ENCODE data around the gene APC.

APC gene

DNA sequence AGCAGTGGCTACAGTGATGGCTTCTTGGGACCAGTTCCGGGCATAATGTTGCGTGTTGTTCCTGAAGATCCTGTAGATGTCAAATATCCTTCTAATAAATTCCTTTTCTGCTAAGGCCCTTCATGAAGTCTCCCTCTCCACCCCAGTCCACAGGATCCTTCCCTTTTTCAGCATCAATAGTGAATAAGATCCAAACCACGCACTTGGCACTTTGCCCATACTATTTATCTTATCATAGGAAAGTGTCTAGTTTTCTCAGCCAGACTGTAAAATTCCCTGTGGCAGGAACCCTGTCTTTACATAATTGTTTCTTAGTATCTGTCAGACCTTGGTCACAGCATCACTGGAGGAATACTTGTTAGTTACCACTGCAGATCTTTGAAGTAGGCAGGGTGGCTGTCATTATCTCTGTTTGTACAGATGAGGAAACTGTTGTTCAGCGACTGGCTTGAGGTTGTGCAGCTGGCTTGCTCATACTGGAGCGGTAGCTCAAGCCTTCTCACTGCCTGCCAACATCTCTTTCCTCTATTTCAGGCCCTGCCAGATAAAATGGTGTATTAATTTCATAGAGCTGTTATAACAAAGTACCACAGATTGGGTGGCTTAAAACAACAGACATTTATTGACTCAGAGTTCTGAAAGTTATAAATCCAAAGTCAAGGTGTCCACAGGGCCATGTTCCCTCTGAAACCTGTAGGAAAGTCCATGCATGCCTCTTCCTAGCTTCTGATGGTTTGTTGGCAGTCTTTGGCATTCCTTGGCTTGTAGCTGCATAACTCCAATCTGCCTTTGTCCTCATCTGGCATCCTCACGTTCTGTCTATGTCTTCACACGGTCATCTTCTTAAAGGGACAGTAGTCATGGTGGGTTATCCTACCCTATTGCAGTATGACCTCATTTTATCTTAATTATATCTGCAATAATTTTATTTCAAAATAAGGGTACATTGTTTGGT is 33.5 kb upstream of the APC start:
- Histone ChIP-seq H2BK5ac (ENCODE audit: low read length) (no peak overlapping the region), H3K79me1 (ENCODE audit: low read length) (no peaks in the 10 kb centered on the region), H3K27ac (ENCODE audit: low read depth, low read length) (no peak overlapping the region), H2BK15ac (replicated peaks; ENCODE audit: low read depth) (no peak overlapping the region), H3K4me3 (ENCODE audit: low read length) (no peak overlapping the region), H3K4me1 (ENCODE audit: control insufficient read depth, low read depth, low read length) (peaks cover 2% of the 10 kb centered on the region), H4K5ac (ENCODE audit: low read length) (no peak overlapping the region), H3K36me3 (ENCODE audit: control insufficient read depth, insufficient read depth, low read length) (no peaks in the 10 kb centered on the region), H2BK120ac (ENCODE audit: low read depth, low read length) (no peak overlapping the region), H2AK5ac (ENCODE audit: low read length) (no peak overlapping the region), H3K56ac (ENCODE audit: low read length) (no peak overlapping the region), H3K9ac (ENCODE audit: low read length) (no peak overlapping the region), H3K23ac (ENCODE audit: low read length) (no peak overlapping the region), H3K79me2 (ENCODE audit: control insufficient read depth, insufficient read depth, low read length) (peaks cover 11% of the 10 kb centered on the region), H3K18ac (ENCODE audit: low read length) (no peak overlapping the region), H3K4ac (ENCODE audit: low read depth, low read length) (no peak overlapping the region), H4K8ac (ENCODE audit: low read depth, low read length) (no peak overlapping the region), H3K4me2 (ENCODE audit: low read length) (no peak overlapping the region), H3K27me3 (ENCODE audit: insufficient read depth, low read length, poor library complexity) (no peaks in the 10 kb centered on the region)
- no CpG with 5 or more reads among the region's 7 CpGs for WGBS (ENCODE audit: extremely low coverage, insufficient coverage, low lambda C conversion rate)
- no peak for DNase-seq

DNA sequence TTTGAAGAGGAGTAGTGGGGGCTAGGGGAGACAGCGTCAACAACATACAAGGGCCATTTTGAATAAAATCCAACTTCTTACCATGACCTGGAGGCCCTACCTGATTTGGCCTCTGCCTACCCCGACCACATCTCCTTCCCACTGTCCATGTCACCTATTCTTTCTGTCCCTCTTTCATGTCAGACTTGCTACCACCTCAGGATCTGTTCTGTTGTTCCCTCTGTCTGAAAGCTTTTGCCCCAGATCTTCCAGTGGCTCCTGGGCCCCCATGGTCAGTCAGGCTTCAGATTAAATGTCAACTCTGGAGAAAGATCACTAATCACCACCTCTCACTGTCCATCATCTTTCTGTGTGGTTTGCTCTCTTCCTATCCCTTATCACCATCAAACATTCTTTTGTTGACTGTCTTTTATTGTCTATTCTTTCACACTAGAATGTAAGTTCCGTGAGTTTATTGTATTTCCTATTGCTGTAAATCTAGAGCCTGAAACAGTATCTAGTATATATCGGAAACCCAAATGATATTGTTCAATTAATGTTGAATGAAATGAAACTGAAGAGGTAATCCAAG is 31.2 kb upstream of the APC start:
- Histone ChIP-seq H4K5ac (ENCODE audit: low read length) (no peak overlapping the region), H3K9ac (ENCODE audit: low read length) (no peak overlapping the region), H2BK15ac (replicated peaks; ENCODE audit: low read depth) (no peak overlapping the region), H3K4me2 (ENCODE audit: low read length) (no peak overlapping the region), H3K27me3 (ENCODE audit: insufficient read depth, low read length, poor library complexity) (no peaks in the 10 kb centered on the region), H2BK5ac (ENCODE audit: low read length) (no peak overlapping the region), H3K56ac (ENCODE audit: low read length) (no peak overlapping the region), H3K27ac (ENCODE audit: low read depth, low read length) (no peak overlapping the region), H3K36me3 (ENCODE audit: control insufficient read depth, insufficient read depth, low read length) (no peaks in the 10 kb centered on the region), H3K79me1 (ENCODE audit: low read length) (peaks cover 4% of the 10 kb centered on the region), H3K4me3 (ENCODE audit: low read length) (no peak overlapping the region), H3K4ac (ENCODE audit: low read depth, low read length) (no peak overlapping the region), H3K23ac (ENCODE audit: low read length) (no peak overlapping the region), H3K18ac (ENCODE audit: low read length) (no peak overlapping the region), H2BK120ac (ENCODE audit: low read depth, low read length) (no peak overlapping the region), H2AK5ac (ENCODE audit: low read length) (no peak overlapping the region), H4K8ac (ENCODE audit: low read depth, low read length) (no peak overlapping the region), H3K79me2 (ENCODE audit: control insufficient read depth, insufficient read depth, low read length) (peaks cover 25% of the 10 kb centered on the region), H3K4me1 (ENCODE audit: control insufficient read depth, low read depth, low read length) (peaks cover 9% of the 10 kb centered on the region)
- WGBS (ENCODE audit: extremely low coverage, insufficient coverage, low lambda C conversion rate): no CpG with 5 or more reads among the region's 4 CpGs
- no peak for DNase-seq

DNA sequence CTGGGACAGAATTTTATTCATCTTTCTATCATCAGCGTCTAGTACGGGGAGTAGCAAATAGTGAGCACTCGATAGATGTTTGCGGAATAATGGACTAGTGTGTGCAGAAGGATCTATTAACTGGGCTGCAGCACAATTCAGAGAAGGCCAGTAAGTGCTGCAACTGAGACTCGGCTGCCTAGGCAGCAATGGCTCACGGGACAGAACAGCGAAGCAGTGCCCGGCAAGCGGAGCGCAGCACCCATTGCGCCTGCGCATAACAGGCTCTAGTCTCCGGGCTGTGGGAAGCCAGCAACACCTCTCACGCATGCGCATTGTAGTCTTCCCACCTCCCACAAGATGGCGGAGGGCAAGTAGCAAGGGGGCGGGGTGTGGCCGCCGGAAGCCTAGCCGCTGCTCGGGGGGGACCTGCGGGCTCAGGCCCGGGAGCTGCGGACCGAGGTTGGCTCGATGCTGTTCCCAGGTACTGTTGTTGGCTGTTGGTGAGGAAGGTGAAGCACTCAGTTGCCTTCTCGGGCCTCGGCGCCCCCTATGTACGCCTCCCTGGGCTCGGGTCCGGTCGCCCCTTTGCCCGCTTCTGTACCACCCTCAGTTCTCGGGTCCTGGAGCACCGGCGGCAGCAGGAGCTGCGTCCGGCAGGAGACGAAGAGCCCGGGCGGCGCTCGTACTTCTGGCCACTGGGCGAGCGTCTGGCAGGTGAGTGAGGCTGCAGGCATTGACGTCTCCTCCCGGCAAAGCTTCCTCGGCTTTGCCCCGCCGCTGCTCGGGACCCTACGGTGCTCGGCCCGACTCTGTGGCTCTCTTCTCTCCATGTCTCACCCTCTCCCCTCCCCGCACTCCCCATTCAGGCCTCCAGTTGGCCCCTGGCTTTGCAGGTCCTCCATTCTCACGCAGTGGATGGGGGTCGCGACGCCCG is 30.2 kb upstream of the APC start:
- Histone ChIP-seq H3K9ac (ENCODE audit: low read length) (peak overlapping the region; percentile 96), H3K4ac (ENCODE audit: low read depth, low read length) (peak overlapping the region; percentile 88), H2BK5ac (ENCODE audit: low read length) (peak overlapping the region; percentile 91), H4K8ac (ENCODE audit: low read depth, low read length) (no peak overlapping the region), H3K23ac (ENCODE audit: low read length) (peak overlapping the region; percentile 83), H2BK120ac (ENCODE audit: low read depth, low read length) (no peak overlapping the region), H3K79me2 (ENCODE audit: control insufficient read depth, insufficient read depth, low read length) (peaks cover 32% of the 10 kb centered on the region), H3K36me3 (ENCODE audit: control insufficient read depth, insufficient read depth, low read length) (no peaks in the 10 kb centered on the region), H3K18ac (ENCODE audit: low read length) (peak overlapping the region; percentile 75), H3K4me1 (ENCODE audit: control insufficient read depth, low read depth, low read length) (peaks cover 14% of the 10 kb centered on the region), H3K27ac (ENCODE audit: low read depth, low read length) (peak overlapping the region; percentile 90), H2AK5ac (ENCODE audit: low read length) (no peak overlapping the region), H3K4me3 (ENCODE audit: low read length) (peak overlapping the region; percentile 91), H3K56ac (ENCODE audit: low read length) (peak overlapping the region; percentile 99), H3K4me2 (ENCODE audit: low read length) (peak overlapping the region; percentile 54), H3K79me1 (ENCODE audit: low read length) (peaks cover 6% of the 10 kb centered on the region), H3K27me3 (ENCODE audit: insufficient read depth, low read length, poor library complexity) (no peaks in the 10 kb centered on the region), H2BK15ac (replicated peaks; ENCODE audit: low read depth) (no peak overlapping the region), H4K5ac (ENCODE audit: low read length) (no peak overlapping the region)
- WGBS (ENCODE audit: extremely low coverage, insufficient coverage, low lambda C conversion rate): no CpG with 5 or more reads among the region's 61 CpGs
- DNase-seq: peak; percentile 99

DNA sequence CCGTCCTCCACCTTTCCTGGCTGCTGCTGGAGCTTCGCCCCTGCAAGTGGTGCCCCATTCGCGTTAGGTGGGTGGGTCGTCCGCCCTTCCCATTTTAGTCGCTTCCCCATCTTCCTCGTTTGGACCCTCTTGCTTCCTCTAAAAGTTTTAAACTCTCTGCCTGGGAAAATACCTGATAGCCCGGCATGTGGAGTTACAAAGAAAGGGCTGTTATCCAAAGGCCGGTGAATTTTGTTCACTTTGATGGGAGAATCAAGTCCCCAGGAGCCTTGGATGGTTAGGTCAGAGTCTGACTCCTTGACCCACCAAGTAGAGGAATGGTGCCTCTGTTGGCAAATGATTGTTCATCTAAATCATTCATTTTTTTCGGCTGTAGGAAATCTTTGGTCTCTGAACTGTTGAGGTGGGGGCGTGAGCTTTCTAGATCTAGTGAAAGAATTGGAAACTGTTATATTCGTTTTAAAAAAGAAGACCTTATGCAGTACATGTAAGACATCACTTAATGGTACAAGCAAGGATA is 29.5 kb upstream of the APC start:
- DNase-seq: no peak
- no peak overlapping the region for H2AK5ac ChIP-seq (ENCODE audit: low read length)
- peak overlapping the region; percentile 91 for H3K4me3 ChIP-seq (ENCODE audit: low read length)
- H3K18ac ChIP-seq (ENCODE audit: low read length): peak overlapping the region; percentile 75
- peak overlapping the region; percentile 91 for H2BK5ac ChIP-seq (ENCODE audit: low read length)
- H3K4me2 ChIP-seq (ENCODE audit: low read length): peak overlapping the region; percentile 54
- H3K4ac ChIP-seq (ENCODE audit: low read depth, low read length): peak overlapping the region; percentile 49
- no peak overlapping the region for H4K5ac ChIP-seq (ENCODE audit: low read length)
- H3K27ac ChIP-seq (ENCODE audit: low read depth, low read length): peak overlapping the region; percentile 90
- H3K36me3 ChIP-seq (ENCODE audit: control insufficient read depth, insufficient read depth, low read length): no peaks in the 10 kb centered on the region
- H3K4me1 ChIP-seq (ENCODE audit: control insufficient read depth, low read depth, low read length): peaks cover 15% of the 10 kb centered on the region
- H3K56ac ChIP-seq (ENCODE audit: low read length): peak overlapping the region; percentile 99
- peaks cover 6% of the 10 kb centered on the region for H3K79me1 ChIP-seq (ENCODE audit: low read length)
- H4K8ac ChIP-seq (ENCODE audit: low read depth, low read length): no peak overlapping the region
- peaks cover 38% of the 10 kb centered on the region for H3K79me2 ChIP-seq (ENCODE audit: control insufficient read depth, insufficient read depth, low read length)
- H2BK120ac ChIP-seq (ENCODE audit: low read depth, low read length): no peak overlapping the region
- peak overlapping the region; percentile 96 for H3K9ac ChIP-seq (ENCODE audit: low read length)
- H2BK15ac ChIP-seq (replicated peaks; ENCODE audit: low read depth): no peak overlapping the region
- no CpG with 5 or more reads among the region's 13 CpGs for WGBS (ENCODE audit: extremely low coverage, insufficient coverage, low lambda C conversion rate)
- H3K23ac ChIP-seq (ENCODE audit: low read length): peak overlapping the region; percentile 83
- H3K27me3 ChIP-seq (ENCODE audit: insufficient read depth, low read length, poor library complexity): no peaks in the 10 kb centered on the region

DNA sequence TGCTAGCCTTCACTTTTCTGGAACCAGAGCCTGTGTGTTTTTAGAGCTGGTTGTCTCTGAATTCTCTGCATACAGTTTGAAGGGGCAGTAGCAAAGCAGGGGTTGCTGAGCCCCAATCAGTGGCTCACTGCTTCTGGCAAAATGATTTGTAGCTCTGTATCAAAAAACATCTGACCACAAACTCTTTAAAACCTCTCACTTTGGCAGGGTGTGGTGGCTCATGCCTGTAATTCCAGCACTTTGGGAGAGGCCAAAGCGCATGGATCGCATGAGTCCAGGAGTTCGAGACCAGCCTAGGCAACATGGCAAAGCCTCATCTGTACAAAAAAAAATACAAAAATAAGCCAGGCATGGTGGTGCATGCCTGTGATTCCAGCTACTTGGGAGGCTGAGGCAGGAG is 28.3 kb upstream of the APC start:
- Histone ChIP-seq H2BK120ac (ENCODE audit: low read depth, low read length) (no peak overlapping the region), H3K23ac (ENCODE audit: low read length) (no peak overlapping the region), H3K36me3 (ENCODE audit: control insufficient read depth, insufficient read depth, low read length) (no peaks in the 10 kb centered on the region), H3K4me3 (ENCODE audit: low read length) (no peak overlapping the region), H3K27ac (ENCODE audit: low read depth, low read length) (no peak overlapping the region), H3K4ac (ENCODE audit: low read depth, low read length) (no peak overlapping the region), H3K4me2 (ENCODE audit: low read length) (peak overlapping the region; percentile 25), H4K5ac (ENCODE audit: low read length) (no peak overlapping the region), H2BK15ac (replicated peaks; ENCODE audit: low read depth) (no peak overlapping the region), H3K56ac (ENCODE audit: low read length) (peak overlapping the region; percentile 68), H3K79me2 (ENCODE audit: control insufficient read depth, insufficient read depth, low read length) (peaks cover 47% of the 10 kb centered on the region), H2BK5ac (ENCODE audit: low read length) (no peak overlapping the region), H3K9ac (ENCODE audit: low read length) (peak overlapping the region; percentile 61), H2AK5ac (ENCODE audit: low read length) (no peak overlapping the region), H3K79me1 (ENCODE audit: low read length) (peaks cover 6% of the 10 kb centered on the region), H3K18ac (ENCODE audit: low read length) (no peak overlapping the region), H3K4me1 (ENCODE audit: control insufficient read depth, low read depth, low read length) (peaks cover 17% of the 10 kb centered on the region), H3K27me3 (ENCODE audit: insufficient read depth, low read length, poor library complexity) (no peaks in the 10 kb centered on the region), H4K8ac (ENCODE audit: low read depth, low read length) (no peak overlapping the region)
- no CpG with 5 or more reads among the region's 3 CpGs for WGBS (ENCODE audit: extremely low coverage, insufficient coverage, low lambda C conversion rate)
- no peak for DNase-seq
